ENCODE results near the gene PRPF39.

PRPF39 gene

DNA sequence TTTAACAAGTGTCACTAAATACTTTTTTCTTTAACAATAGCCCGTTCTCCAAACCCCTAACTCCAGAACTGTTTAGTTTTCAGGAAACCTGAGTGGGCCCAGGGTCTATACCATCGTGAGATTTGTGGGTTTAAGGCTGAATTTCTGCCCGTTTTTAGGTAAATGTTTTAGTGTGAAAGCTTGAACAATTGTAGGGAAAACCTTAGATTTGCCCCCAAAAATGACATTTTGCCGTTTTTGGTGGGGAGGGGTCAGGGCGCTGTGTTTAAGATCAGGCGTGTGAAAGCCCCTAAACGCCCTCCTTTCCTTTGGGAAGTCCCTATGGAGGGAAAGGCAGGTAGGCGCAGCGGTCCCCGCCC, 320 bp upstream of the PRPF39 start:
- no peak for DNase-seq

DNA sequence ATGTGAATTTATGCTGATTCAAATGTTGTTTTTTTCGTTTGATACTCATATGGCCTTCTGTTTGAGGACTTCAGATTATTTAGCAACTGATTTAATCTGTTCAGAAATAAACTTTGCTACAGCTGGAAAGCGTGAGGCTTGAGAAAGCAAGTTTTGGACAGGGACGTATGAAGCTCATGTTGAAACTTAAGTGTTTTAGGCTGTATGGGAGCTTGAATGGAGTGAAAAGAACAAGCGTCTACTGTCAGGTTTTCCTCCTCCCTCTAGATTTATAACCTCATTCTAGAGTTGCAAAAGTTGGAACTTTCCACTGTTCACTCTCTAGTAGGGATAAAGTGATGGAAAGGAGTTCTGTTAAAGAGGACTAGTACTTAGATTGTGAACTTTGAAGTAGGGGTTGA, 1.0 kb downstream of the PRPF39 start:
- DNase-seq: no peak

DNA sequence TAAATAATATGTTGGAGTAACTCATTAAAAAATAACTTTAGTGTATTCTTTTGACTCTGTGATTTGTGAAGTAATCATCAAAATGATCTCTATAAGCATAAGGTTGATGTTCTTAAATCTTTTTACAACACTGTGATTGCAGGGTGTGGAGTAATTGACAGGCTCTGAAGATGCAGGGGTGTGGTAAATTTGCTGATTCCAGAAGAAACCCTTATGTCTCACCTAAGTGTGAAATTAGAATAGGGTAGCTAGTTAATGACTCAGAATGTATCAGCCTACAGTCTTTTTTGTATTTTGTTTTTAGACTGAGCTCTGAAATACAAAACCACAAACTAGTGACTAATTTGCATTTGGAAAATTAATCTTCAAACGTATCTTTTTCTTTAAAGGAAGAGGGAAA, 5.9 kb downstream of the PRPF39 start:
- no peak for DNase-seq

DNA sequence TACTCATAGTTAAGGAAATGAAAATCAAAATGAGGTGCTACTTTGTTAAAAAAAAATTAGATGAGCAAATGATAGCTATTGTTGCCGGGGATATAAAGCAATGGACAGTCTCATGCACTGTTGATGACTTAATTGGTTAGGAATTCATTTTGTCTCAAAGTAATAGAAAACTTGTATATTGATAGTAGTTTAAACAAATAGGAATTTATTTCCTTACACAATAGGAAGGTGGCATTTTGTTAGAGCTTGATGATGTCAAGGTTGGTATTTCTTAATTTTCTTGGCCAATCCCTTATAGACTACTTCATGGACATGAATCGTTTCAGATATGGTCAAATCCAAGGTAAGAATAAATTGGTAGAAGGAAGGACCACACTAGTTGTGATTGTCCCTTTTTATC, 7.8 kb downstream of the PRPF39 start:
- DNase-seq: no peak

DNA sequence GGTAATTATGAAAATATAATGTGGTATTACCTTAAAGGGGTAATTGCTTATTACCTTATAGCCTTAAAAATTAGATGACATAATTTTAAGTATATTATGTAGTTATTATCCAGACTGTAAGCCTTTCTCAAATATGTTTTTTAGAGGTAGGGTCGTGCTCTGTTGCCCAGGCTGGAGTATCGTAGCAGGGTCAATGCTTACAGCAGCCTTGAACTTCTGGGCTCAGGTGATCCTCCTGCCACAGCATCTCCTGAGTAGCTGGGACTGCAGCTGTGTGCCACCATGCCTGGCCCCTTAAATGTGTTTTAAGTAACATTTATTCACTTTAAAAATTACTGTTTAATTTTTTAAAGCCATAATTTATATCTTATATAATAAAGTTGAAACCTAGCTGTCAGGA, 10.4 kb downstream of the PRPF39 start:
- no peak for DNase-seq

DNA sequence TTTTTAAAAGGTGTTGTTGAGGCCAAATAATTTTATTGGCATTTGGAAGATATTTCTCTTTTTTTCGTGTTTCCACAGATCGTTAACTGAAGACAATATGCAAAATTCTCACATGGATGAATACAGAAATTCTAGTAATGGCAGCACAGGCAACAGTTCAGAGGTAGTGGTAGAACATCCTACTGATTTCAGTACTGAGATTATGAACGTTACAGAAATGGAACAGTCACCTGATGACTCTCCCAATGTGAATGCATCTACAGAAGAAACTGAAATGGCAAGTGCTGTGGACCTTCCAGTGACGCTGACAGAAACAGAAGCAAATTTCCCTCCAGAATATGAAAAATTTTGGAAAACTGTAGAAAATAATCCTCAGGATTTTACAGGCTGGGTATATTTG, 11.2 kb downstream of the PRPF39 start:
- no peak for DNase-seq

DNA sequence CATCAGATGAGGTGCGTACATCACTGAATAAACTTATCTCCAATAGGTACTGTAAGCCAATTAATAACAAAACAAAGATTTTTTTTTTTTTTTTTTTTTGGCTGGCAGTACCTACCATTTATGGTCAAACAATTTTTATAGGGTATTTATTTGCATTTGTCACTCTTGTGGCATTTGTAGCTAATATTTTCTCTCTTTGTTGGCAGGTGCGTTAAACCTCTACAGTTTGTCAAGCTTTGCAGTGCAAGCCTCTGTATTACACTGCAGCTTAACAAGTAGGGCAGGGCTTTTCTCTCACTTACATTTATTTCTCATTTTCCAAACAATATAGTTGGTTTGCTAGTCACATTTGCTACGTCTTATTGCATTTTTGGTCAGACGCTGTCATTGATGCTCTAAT, 12.3 kb downstream of the PRPF39 start:
- no peak for DNase-seq

DNA sequence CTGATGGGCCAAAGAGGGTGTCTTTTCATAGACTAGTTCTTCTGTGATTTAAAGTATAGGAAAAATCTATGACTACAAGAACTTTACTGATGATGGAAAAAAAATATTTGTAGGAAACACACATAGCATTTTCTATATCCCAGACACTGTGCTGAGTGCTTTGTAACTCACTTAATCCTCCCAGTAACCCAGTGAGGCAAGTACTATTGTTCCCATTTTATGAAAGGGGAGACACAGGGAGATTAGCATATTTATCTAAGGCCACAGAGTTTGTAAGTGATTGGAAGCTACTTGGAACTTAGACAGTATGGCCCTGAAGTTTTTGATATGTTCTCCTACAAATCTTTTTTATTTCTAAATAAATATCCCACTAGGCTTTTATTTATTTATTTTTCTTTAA, 19.9 kb downstream of the PRPF39 start:
- DNase-seq: no peak

DNA sequence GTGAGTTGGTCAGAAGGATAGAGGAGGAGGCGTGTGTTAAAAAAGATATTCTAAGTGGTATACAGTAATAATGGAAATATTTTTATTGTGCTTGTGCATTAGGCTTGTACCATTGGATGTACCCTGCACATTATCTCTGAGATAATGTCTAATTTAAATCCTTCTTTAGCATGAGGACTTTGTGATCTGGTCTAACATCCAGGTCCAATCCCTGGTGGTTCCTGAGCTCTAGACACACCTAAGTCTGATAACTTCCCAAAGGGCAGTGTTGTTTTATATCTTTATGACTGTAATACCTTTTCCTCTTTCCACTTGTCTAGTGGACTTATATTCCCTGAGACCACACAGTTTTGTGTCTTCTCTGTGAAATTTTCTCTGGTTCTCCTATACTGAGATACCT, 20.6 kb downstream of the PRPF39 start:
- DNase-seq: no peak

DNA sequence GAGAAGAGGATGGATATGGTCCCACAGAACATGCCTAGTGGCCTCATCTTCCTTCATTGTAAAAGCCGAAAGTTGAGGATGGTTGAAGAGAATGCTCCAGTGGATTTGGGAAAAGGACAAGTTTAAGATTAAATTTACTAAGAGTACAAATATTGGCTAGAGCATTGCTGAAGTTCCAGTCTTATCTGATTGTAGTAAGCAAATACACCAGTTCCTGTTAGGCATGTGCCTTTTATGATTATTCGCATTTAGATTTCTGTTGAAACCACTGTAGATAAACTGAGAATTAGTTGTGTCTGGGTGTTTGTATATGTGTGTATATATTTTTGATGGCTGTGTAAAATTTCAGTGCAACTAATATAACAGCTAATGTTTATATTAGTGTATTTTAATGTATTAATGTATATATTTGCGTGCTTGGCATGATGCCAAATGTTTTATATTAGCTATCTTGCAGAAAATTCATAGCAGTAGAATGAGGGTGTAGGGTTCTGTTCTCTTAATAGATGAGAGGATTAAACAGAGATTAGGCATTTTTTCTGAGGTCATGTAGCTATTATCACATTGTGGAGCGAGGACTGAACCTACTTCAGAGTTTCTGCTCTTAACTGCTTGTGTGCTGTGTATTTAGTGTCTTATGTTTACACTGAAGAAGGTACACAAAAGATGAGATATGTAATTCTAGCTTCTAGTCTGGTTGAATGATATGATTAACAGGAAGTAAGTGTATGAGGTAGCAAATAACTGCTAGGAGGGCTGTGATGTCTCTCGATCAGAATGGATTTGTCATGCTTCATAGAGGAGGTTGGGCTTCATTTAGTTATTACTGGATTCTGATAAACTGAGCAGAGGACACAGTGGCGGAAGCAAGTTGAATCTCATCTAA, 29.2 kb downstream of the PRPF39 start:
- DNase-seq: no peak

DNA sequence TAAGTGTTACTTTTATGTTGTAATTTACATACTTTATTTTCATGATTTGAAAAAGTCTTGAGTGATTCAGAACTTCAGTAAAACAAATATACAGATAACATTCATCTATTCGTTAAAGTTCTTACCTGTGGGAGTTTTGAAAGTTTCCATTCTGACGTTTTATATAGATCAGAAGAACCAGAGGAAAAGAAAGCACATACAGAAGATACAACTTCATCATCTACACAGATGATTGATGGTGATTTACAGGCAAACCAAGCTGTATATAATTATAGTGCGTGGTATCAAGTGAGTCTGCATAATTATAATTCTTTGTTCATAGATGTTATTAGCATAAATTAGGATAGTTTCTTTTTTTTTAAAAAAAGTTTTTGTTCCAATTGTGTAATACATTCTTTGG, 30.4 kb downstream of the PRPF39 start:
- DNase-seq: no peak

DNA sequence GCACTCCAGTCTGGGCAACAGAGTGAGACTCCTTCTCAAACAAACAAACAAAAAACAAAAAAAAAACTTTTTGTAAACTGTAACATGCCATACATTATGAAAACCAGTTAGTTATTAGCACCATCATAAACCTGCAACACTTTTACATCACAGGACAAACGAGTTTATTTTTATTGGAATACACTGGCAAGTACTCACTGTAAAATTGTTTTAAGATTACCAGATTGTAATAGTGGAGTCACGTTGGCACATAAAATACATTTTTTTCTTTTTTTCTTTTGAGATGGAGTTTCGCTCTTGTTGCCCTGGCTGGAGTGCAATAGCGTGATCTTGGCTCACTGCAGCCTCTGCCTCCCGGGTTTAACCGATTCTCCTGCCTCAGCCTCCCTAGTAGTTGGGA, 34.7 kb downstream of the PRPF39 start:
- DNase-seq: no peak

DNA sequence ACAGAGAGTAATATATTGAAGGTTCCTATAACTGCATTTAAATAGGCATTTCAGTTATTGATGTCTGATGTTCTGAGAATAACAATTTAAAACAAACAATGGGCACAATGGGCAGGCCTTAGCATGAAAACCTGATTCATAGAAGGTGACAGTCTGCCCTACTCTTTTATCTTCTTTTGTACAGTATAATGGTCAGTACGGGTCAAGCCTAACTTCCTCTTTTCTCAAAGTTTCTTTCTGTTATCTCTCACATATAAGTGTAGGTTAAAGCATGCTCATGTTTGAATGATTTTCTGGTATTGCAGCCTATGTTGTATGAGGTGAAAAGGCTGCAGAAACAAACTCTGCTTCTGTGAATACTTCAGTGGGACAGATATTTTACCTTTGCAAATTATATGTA, 36.2 kb downstream of the PRPF39 start:
- DNase-seq: no peak

DNA sequence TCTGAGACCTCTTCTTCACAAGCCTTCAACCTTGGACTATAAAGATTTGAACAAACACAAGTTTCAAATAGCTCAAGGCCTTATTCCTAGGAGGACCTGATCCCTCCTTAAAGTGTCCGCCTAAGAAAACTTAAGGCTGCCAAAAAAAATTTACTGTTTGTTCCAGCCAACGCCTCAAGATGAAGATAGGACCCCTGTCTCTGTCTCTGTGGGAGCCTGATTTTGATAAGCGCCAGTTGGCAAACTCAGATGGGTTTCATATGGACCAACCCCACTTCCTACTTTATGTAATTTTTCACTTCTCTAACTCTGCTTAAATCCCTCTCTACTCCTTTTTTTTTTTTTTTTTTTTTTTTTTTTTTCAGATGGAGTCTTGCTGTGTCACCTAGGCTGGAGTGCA, 39.4 kb downstream of the PRPF39 start:
- DNase-seq: no peak

DNA sequence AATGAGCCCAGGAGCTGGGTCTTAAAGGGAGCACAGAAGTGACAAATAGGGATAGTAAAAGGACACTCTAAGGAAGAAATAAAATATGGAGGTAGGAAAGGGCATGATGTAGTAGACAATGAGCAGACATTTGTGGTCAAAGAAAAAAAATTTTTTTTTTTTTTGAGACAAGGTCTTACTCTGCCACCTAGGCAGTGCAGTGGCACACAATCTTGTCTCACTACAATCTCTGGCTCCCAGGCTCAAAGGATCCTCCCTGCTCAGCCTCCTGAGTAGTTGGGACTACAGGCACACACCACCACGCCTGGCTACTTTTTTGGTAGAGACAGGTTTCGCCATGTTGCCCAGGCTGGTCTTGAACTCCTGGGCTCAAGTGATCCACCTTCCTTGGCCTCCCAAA, 41.8 kb downstream of the PRPF39 start:
- no peak for DNase-seq

DNA sequence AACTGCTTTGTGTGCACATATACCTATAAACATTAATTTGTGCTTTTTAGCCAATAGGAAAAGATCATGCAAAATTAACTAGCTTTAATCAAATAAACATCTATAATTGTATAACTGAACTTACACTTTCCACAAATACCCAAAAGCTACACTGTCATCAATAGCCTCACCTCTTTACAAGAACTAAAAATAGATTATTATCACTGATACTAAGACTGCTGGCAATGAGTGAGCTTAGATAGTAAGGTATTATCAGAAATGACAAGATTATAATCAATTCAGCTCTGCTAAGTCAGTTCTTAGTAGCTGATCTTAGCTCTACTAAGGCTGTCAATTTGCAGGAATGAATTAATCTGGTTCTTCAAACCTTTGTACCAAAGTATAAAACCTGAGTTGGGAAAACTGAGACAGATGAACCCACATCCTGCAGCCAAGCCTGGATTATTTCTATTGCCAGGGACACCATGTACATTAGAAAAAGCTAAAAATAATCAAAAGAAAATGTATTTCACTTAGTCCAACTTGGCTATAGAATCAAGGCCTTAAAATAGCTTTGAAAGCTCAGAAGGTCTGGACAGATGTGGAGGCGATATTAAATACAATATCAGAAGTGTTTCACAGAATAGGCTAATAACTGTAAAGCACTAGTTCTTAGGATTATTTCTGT, 45.2 kb downstream of the PRPF39 start:
- no peak for DNase-seq

DNA sequence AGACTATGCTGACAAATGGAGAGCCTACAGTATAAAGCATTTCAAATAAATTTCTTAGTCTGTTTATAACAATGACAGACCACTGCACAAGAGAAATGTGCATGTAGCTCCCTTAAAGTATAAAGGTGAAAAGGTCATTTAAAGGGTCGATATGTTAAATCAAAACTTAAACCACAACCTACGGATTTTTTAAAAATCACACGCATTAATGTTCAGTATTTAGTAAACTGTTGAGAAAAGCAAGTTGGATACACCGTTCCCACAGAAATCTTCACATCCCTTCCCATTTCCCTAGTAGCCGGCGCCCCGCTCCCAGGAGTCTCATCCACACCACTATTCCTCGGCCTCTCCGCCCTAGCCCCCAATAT, 49.8 kb downstream of the PRPF39 start:
- DNase-seq: no peak

DNA sequence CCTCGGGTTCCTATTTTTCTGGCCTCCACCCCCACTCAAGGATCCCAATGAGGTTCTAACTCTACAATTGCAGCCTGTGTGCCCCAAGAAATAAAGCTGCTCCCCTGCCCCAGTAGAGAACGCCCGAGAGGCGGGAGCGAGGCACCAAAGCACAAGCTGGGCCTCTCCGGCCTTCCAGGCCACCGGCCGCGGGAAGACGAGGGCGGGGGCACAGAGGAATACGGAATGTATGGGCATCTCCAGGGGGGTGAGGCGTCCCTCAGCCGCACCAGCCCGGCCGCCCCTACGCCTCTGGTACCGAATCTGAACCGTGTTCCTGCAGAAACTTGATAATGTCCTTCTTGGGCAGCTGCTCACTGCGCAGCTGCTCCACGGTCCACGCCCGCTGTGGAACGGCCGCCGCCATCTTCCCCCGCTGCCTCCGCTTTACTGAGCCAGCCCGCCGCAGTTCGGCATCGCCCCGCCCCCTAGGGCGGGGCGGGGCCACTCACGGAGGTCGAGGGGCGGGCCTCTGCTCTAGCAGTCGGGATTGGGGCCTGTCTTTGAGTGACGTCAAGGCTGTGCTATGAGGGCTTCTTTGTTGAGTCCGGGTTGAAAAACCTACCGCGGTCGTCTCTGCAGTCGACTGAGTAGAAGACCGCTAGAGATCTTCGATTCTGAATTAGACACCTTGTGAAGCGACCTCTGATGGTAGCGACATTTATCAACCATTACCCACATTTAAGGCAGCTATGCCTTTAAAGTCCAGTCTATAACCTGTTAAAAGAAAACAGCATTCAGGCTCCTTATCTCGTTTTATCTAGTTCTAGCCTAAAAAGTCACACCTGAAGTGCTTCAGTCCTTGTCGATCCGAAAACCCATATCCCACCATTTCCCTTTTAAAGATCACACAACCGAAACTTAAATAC, 50.4 kb downstream of the PRPF39 start, which contains the start of gene FKBP3:
Gene FKBP3 (minus strand): TSS at position 431 of the 908 bp plus-strand sequence. CDS start 25 bp downstream, at position 406.
- peak; percentile 95 for DNase-seq

DNA sequence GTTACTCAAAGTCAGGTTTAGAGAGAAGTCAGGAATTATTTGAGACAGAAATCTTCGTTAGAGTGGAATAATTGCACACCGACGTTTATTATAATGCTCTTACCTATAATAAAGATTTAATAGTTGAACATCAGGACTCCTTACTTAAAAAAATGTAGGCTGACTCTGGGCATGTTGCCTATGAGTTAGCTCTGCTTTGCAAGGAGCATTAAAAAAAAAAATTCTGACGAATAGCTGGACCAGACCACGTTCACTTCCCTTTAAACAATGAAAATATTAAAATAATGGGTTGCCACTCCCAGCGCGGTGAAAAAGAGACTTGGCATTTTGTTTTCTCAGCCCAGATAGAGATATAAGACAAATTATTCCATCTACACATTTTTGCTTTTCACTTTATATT, 51.2 kb downstream of the PRPF39 start:
- DNase-seq: no peak

DNA sequence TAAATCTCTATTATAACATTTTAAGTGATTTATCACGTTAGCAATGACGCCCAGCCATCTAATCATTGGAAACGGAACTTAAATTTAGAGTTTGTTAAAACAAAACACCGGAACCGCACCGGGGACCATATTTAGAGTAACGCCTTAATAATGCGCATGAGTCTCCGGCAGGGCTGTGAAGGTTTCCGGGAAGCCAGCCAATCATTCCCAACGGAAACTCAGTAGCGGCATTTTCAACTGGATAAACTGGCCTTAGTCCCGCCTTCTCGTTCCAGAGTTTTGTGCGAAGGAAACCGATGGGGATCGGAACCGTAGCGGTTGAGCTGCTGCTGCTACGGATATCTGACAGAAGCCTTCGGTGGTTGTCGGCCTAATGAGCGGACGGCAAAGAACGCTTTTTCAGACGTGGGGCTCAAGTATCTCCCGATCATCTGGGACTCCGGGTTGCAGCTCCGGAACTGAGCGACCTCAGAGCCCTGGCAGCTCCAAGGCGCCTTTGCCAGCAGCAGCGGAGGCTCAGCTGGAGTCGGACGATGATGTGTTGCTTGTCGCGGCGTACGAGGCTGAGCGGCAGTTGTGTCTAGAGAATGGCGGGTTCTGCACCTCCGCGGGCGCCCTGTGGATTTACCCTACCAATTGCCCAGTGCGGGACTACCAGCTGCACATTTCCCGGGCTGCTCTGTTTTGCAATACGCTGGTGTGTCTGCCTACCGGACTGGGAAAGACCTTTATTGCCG, 51.9 kb downstream of the PRPF39 start, which contains the start of gene FANCM:
Gene FANCM (plus strand): TSS at position 272 of the 737 bp plus-strand sequence. CDS start 102 bp downstream, at position 374.
- DNase-seq: peak; percentile 85

DNA sequence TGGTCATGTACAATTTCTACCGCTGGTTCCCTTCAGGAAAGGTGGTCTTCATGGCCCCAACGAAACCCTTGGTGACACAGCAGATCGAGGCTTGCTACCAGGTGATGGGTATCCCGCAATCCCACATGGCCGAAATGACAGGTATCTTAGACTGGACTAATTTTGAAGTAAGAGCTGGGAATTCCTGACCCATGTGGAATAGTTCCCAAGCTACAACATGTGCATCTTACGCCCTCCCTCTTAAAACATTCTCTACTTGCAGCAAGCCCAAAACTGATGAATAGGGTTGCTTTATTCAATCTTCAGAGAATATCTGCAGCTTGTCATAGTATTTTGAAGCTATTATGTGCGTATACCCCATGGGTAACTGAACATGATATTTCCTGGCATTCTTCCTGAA, 52.5 kb downstream of the PRPF39 start:
- no peak for DNase-seq

DNA sequence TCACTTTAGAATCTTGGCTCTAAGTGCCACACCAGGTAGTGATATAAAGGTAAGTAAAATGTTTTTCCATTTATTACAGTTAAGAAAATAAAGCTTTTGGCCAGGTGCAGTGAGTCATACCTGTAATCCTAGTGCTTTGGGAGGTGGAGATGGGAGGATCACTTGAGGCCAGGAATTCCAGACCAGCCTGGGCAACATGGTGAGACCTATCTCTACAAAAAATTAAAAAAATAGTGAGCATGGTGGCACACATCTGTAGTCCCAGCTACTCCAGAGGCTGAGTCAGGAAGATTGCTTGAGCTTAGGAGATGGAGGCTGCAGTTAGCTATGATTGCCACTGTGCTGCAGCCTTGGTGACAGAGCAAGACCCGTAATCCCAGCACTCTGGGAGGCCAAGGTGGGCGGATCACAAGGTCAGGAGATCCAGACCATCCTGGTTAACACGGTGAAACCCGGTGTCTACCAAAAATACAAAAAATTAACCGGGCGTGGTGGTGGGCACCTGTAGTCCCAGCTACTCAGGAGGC, 56.8 kb downstream of the PRPF39 start:
- no peak for DNase-seq
